Liver (tissue), 9 donors: Measurements from ENCODE around the gene FUT7. TPM values are rescaled to one million over a fixed set of nuclear protein-coding genes. Genes with fewer than 3 reads are reported as not detected.

Experiments
- DNase-seq: peaks from one replicate; pipeline ENCODE4 v3.0.0-alpha.2; 2017; ENCODE audit warnings: low spot score
- H3K27ac ChIP-seq, 2 donors: one replicate each; pipeline ENCODE4 v1.7.0; 2013; ENCODE audit warnings: inconsistent platforms in 2 of 2, low read length in 2 of 2, control low read depth in 1 of 2, low read depth in 1 of 2, mild to moderate bottlenecking in 1 of 2
- H3K27me3 ChIP-seq, 4 donors: one replicate each; pipeline versions ENCODE4 v1.6.1 to v1.7.0; 2013; ENCODE audit warnings: low read length in 3 of 4, inconsistent platforms in 1 of 4, mild to moderate bottlenecking in 1 of 4, moderate library complexity in 1 of 4; ENCODE audit not compliant: control insufficient read depth in 4 of 4, insufficient read depth in 4 of 4
- H3K36me3 ChIP-seq, 4 donors: one replicate each; pipeline versions ENCODE4 v1.6.1 to v1.7.0; 2013; ENCODE audit warnings: low read length in 3 of 4, mild to moderate bottlenecking in 3 of 4, low read depth in 1 of 4, moderate library complexity in 1 of 4; ENCODE audit not compliant: control insufficient read depth in 4 of 4, insufficient read depth in 3 of 4
- H3K4me1 ChIP-seq, 4 donors: one replicate each; pipeline versions ENCODE4 v1.6.1 to v1.7.0; 2013; ENCODE audit warnings: low read length in 3 of 4, mild to moderate bottlenecking in 3 of 4, moderate library complexity in 1 of 4; ENCODE audit not compliant: control insufficient read depth in 4 of 4, insufficient read depth in 4 of 4
- H3K4me3 ChIP-seq, 3 donors: one replicate each; pipeline versions ENCODE4 v1.6.1 to v1.7.0; 2013; ENCODE audit warnings: low read length in 3 of 3, control low read depth in 1 of 3, low read depth in 1 of 3, mild to moderate bottlenecking in 1 of 3
- H3K9ac ChIP-seq, 2 donors: one replicate each; pipeline ENCODE4 v1.7.0; 2013; ENCODE audit warnings: low read length in 2 of 2, mild to moderate bottlenecking in 2 of 2, moderate library complexity in 2 of 2, control low read depth in 1 of 2, low read depth in 1 of 2
- H3K9me3 ChIP-seq, 4 donors: one replicate each; pipeline versions ENCODE4 v1.6.1 to v1.7.0; 2013; ENCODE audit warnings: low read length in 3 of 4; ENCODE audit not compliant: control insufficient read depth in 4 of 4
- EGR1 ChIP-seq, 2 donors: IDR thresholded peaks; 2 replicates each; pipeline ENCODE4 v1.6.1; 2016 to 2018; ENCODE audit warnings: antibody characterized with exemption in 2 of 2, low read depth in 2 of 2
- GABPA ChIP-seq, 2 donors: IDR thresholded peaks in 1 of 2; conservative IDR thresholded peaks in 1 of 2; 2 replicates each; pipeline ENCODE4 v1.6.1; 2016; ENCODE audit warnings: antibody characterized with exemption in 2 of 2, mild to moderate bottlenecking in 1 of 2, moderate library complexity in 1 of 2
- HNF4G ChIP-seq: IDR thresholded peaks from 2 replicates; pipeline ENCODE4 v1.6.1; 2016; ENCODE audit warnings: antibody characterized with exemption
- RAD21 ChIP-seq, 2 donors: IDR thresholded peaks; 2 replicates each; pipeline ENCODE4 v1.6.1; 2016; ENCODE audit warnings: antibody characterized with exemption in 2 of 2, mild to moderate bottlenecking in 2 of 2
- RXRA ChIP-seq, 2 donors: IDR thresholded peaks; 2 replicates each; pipeline ENCODE4 v1.6.1; 2017 to 2018; ENCODE audit warnings: antibody characterized with exemption in 2 of 2, mild to moderate bottlenecking in 1 of 2
- SP1 ChIP-seq: IDR thresholded peaks from 2 replicates; pipeline ENCODE4 v1.6.1; 2018; ENCODE audit warnings: antibody characterized with exemption, mild to moderate bottlenecking
- YY1 ChIP-seq: IDR thresholded peaks from 2 replicates; pipeline ENCODE4 v1.6.1; 2016; ENCODE audit warnings: antibody characterized with exemption, mild to moderate bottlenecking
- WGBS: extraction: QIAGEN DNeasy Blood & Tissue Kit; methylation state at CpG from one replicate; pipeline ENCODE4 v1.1.7; 2013; 5-methylcytosine and 5-hydroxymethylcytosine counted together
- polyA plus RNA-seq, 2 donors: library from polyadenylated mRNA; stranded (reverse) in 1 of 2; unstranded in 1 of 2; fragments of 200-250 nt in 1 of 2; fragments of >200 nt in 1 of 2; fragmentation: Nextera tagmentation in 1 of 2; extraction: Ambion mirVana in 1 of 2; gene quantifications; one replicate each; pipeline versions ENCODE4 v1.2.1 to v1.2.3, GENCODE V29; 2013 to 2015
- total RNA-seq, 2 donors: library from RNA; depleted of rRNA; stranded (reverse); fragments of >200 nt; gene quantifications; one replicate each; pipeline ENCODE4 v1.2.3, GENCODE V29; 2014
- TF ChIP-seq, protein P1 (sequence below): IDR thresholded peaks from 2 replicates; pipeline ENCODE4 v1.6.1; 2016; ENCODE audit warnings: antibody characterized with exemption, mild to moderate bottlenecking
- TF ChIP-seq, protein P2 (sequence below): fragments of 150-350 bp; IDR thresholded peaks from 2 replicates; pipeline ENCODE4 v1.5.1; 2017; ENCODE audit warnings: improper control_type of control experiment, low read depth, low read length; ENCODE audit not compliant: missing input control
- TF ChIP-seq, protein P3 (sequence below): IDR thresholded peaks from 2 replicates; pipeline ENCODE4 v1.6.1; 2016; ENCODE audit warnings: antibody characterized with exemption
- donor health status: healthy.
- donor health status: healthy.
- donor health status: healthy.
- donor health status: healthy.
- donor health status: healthy.

FUT7 gene
- total and polyA plus RNA-seq, 4 donors = 0.14 to 0.67 (median 0.37) TPM; not detected in 1

DNA sequence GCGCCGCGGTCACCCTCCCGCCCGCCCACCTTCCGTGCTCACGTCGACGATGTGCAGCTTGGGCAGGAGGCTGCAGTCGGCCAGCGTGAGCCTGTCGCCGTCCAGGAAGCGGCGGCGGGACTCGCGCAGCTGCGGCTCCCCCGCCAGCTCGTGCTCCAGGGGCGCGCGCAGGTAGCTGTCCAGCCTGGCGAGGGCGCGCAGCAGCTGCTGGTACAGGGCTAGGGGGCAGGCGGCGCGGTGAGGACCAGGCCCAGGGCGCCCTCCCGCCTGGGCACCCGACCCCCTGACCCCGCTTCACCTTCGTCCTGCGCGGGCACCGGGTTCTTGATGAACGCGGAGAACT lies 37.0 kb downstream of the FUT7 start (continued):
- TF ChIP-seq, protein P1, sequence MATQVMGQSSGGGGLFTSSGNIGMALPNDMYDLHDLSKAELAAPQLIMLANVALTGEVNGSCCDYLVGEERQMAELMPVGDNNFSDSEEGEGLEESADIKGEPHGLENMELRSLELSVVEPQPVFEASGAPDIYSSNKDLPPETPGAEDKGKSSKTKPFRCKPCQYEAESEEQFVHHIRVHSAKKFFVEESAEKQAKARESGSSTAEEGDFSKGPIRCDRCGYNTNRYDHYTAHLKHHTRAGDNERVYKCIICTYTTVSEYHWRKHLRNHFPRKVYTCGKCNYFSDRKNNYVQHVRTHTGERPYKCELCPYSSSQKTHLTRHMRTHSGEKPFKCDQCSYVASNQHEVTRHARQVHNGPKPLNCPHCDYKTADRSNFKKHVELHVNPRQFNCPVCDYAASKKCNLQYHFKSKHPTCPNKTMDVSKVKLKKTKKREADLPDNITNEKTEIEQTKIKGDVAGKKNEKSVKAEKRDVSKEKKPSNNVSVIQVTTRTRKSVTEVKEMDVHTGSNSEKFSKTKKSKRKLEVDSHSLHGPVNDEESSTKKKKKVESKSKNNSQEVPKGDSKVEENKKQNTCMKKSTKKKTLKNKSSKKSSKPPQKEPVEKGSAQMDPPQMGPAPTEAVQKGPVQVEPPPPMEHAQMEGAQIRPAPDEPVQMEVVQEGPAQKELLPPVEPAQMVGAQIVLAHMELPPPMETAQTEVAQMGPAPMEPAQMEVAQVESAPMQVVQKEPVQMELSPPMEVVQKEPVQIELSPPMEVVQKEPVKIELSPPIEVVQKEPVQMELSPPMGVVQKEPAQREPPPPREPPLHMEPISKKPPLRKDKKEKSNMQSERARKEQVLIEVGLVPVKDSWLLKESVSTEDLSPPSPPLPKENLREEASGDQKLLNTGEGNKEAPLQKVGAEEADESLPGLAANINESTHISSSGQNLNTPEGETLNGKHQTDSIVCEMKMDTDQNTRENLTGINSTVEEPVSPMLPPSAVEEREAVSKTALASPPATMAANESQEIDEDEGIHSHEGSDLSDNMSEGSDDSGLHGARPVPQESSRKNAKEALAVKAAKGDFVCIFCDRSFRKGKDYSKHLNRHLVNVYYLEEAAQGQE = no peak
- no peak for TF ChIP-seq HNF4G
- TF ChIP-seq RXRA (IDR thresholded peaks at IDR 0.05) = no peak
- TF ChIP-seq SP1 = no peak

DNA sequence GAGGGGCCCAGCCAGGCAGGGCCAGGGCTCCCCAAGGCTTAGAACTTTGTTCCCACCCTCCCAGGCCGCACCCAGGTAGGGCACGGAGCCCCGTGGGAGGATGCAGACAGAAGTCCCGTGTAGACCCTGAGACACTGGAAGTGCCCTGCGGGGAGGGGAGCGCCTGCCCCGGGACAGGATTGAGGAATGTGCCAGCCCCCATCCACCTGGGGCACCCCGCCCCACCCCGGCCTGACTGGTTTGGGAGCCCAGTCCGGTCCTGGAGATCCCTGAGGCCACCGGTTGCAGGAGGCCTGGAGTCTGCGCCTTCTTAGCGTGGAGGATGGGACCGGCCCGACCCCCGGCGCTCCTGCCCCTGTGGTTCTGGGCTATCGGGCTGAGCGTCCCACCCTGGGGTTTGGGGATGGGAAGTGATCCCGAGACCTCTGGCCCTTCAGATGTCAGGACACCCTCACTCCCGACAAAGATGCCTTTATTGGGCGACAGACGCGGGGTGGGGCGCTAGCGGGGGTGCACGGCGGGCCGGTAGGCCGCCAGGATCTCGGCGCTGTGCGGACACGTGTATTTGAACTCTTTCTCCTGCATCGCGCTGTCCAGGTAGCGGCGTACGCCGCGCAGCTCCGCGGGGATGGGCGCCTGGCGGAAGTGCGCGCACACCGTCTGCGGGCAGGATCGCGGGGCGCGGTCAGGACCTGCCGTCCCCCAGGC lies 37.6 kb downstream of the FUT7 start:
- no peak for TF ChIP-seq SP1
- TF ChIP-seq GABPA (IDR thresholded peaks at IDR 0.05 in 1 of 2, conservative IDR thresholded peaks at IDR 0.05 in 1 of 2) = no peak
- no peak for TF ChIP-seq HNF4G
- TF ChIP-seq, protein P2, sequence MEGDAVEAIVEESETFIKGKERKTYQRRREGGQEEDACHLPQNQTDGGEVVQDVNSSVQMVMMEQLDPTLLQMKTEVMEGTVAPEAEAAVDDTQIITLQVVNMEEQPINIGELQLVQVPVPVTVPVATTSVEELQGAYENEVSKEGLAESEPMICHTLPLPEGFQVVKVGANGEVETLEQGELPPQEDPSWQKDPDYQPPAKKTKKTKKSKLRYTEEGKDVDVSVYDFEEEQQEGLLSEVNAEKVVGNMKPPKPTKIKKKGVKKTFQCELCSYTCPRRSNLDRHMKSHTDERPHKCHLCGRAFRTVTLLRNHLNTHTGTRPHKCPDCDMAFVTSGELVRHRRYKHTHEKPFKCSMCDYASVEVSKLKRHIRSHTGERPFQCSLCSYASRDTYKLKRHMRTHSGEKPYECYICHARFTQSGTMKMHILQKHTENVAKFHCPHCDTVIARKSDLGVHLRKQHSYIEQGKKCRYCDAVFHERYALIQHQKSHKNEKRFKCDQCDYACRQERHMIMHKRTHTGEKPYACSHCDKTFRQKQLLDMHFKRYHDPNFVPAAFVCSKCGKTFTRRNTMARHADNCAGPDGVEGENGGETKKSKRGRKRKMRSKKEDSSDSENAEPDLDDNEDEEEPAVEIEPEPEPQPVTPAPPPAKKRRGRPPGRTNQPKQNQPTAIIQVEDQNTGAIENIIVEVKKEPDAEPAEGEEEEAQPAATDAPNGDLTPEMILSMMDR = no peak
- TF ChIP-seq, protein P1 = no peak
- no peak for TF ChIP-seq RAD21 (IDR thresholded peaks at IDR 0.05)
- Histone ChIP-seq H3K27me3 (no peaks in the 10 kb centered on the region), H3K27ac (no peak overlapping the region), H3K4me3 (no peak overlapping the region), H3K9me3 (no peaks in the 10 kb centered on the region), H3K36me3 (peaks cover 0 to 3% (median 0%) of the 10 kb centered on the region in 4 donors), H3K9ac (no peak overlapping the region), H3K4me1 (peaks cover 7 to 32% (median 15%) of the 10 kb centered on the region in 4 donors)
- DNase-seq = no peak
- 69% methylated on average over 54 of the region's 54 CpGs for WGBS

DNA sequence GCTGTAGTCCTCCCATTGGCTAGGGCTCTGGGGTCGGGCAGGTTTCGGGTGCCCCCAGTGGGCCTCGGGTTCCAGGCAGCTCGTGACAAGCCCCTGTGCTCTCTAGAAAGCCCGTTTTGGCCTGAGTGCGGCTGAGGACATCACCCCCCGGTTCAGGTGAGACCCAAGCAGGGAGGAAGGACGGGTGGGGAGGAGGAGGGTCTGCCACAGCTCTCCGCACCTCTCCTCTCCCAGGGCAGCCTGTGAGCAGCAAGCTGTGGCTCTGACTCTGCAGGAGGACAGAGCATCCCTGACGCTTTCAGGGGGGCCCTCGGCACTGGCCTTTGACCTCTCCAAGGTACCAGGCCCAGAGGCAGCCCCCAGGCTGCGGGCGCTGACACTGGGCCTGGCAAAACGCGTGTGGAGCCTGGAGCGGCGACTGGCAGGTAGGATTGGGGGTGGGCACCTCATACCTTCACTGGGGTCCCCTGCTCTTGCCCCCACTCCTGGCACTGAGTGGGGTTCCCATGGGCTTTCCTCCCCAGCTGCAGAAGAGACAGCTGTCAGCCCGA lies 39.0 kb downstream of the FUT7 start:
- H3K27ac ChIP-seq = peak overlapping the region in 1 of 2 donors; percentile 67
- WGBS = 54% methylated on average over 18 of the region's 18 CpGs
- H3K4me3 ChIP-seq = peak overlapping the region; percentile 61 to 81 (median 79)
- H3K9ac ChIP-seq = peak overlapping the region in 1 of 2 donors; percentile 92
- H3K4me1 ChIP-seq = peaks cover 7 to 32% (median 15%) of the 10 kb centered on the region in 4 donors
- no peak for DNase-seq
- no peaks in the 10 kb centered on the region for H3K27me3 ChIP-seq
- no peaks in the 10 kb centered on the region for H3K9me3 ChIP-seq
- no peak for TF ChIP-seq YY1
- TF ChIP-seq, protein P2 = no peak
- TF ChIP-seq, protein P1 = no peak
- TF ChIP-seq EGR1 (IDR thresholded peaks at IDR 0.05; ENCODE audit: low read depth in 2 of 2) = no peak
- TF ChIP-seq, protein P3, sequence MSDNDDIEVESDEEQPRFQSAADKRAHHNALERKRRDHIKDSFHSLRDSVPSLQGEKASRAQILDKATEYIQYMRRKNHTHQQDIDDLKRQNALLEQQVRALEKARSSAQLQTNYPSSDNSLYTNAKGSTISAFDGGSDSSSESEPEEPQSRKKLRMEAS = no peak
- TF ChIP-seq RXRA (IDR thresholded peaks at IDR 0.05) = no peak
- no peak for TF ChIP-seq SP1
- no peak for TF ChIP-seq RAD21 (IDR thresholded peaks at IDR 0.05)
- H3K36me3 ChIP-seq = peaks cover 0 to 3% (median 0%) of the 10 kb centered on the region in 4 donors
